SK-N-SH (cell line): Measurements from ENCODE around the gene TMCC3. TPM values are rescaled to one million over a fixed set of nuclear protein-coding genes. Genes with fewer than 3 reads are reported as not detected.

Experiments
- CTCF ChIA-PET: fragments of 300-600, 350-600 bp; formaldehyde crosslinking; extraction: SDS; loops from one replicate; lab custom pipeline; 2021; lab: Yijun Ruan, JAX
- POLR2A ChIA-PET: fragments of 350-600 bp; sonication (Branson Sonifier 250); formaldehyde crosslinking; extraction: SDS; loops from one replicate; lab custom pipeline; 2020; ENCODE audit warnings: antibody characterized with exemption, inconsistent platforms; lab: Yijun Ruan, JAX
- DNase-seq: peaks from one replicate; pipeline ENCODE4 v3.0.0; 2012
- H2AFZ ChIP-seq: fragments of 200-600 bp; sonication (generic); 2 replicates; pipeline ENCODE4 v1.8.1; 2016; ENCODE audit warnings: antibody characterized with exemption, mild to moderate bottlenecking, low read depth
- H3F3A ChIP-seq: fragments of 200-600 bp; sonication (generic); replicated peaks from 2 replicates; pipeline ENCODE3; 2016; ENCODE audit warnings: antibody characterized with exemption, mild to moderate bottlenecking; ENCODE audit not compliant: insufficient read depth
- H3K27ac ChIP-seq, 2 experiments: fragments of 200-500 bp in 1 of 2; fragments of 200-600 bp in 1 of 2; sonication (Bioruptor generic) in 1 of 2; sonication (generic), shearing (Covaris generic) in 1 of 2; 2 replicates each; pipeline versions ENCODE4 v1.5.1 to v1.6.1; 2014 to 2016; ENCODE audit warnings: low read depth in 2 of 2, inconsistent platforms in 1 of 2, low read length in 1 of 2, mild to moderate bottlenecking in 1 of 2, mixed read lengths in 1 of 2
- H3K27me3 ChIP-seq: fragments of 200-600 bp; sonication (generic), shearing (Covaris generic); 2 replicates; pipeline ENCODE4 v1.6.1; 2016; ENCODE audit warnings: mixed run types; ENCODE audit not compliant: insufficient read depth
- H3K36me3 ChIP-seq, 2 experiments: fragments of 200-500 bp in 1 of 2; fragments of 200-600 bp in 1 of 2; sonication (Bioruptor generic) in 1 of 2; sonication (generic) in 1 of 2; replicated peaks in 1 of 2; 2 replicates each; pipeline versions ENCODE3 to v1.5.1; 2014 to 2016; ENCODE audit warnings: low read length in 1 of 2, mild to moderate bottlenecking in 1 of 2; ENCODE audit not compliant: insufficient read depth in 2 of 2, control insufficient read depth in 1 of 2
- H3K4me1 ChIP-seq, 2 experiments: fragments of 200-500 bp in 1 of 2; fragments of 200-600 bp in 1 of 2; sonication (Bioruptor generic) in 1 of 2; sonication (generic), shearing (Covaris generic) in 1 of 2; 2 replicates each; pipeline versions ENCODE4 v1.5.1 to v1.6.1; 2014 to 2016; ENCODE audit warnings: low read depth in 1 of 2, low read length in 1 of 2, mixed run types in 1 of 2; ENCODE audit not compliant: insufficient read depth in 2 of 2, control insufficient read depth in 1 of 2
- H3K4me2 ChIP-seq: fragments of 200-600 bp; sonication (generic), shearing (Covaris generic); 2 replicates; pipeline ENCODE4 v1.6.1; 2017; ENCODE audit warnings: mixed run types
- H3K4me3 ChIP-seq, 2 experiments: fragments of 200-500 bp in 1 of 2; fragments of 200-600 bp in 1 of 2; sonication (Bioruptor generic) in 1 of 2; sonication (generic), shearing (Covaris generic) in 1 of 2; 2 replicates each; pipeline versions ENCODE4 v1.5.1 to v1.8.1; 2014 to 2016; ENCODE audit warnings: low read depth in 2 of 2, inconsistent platforms in 1 of 2, low read length in 1 of 2, mild to moderate bottlenecking in 1 of 2, mixed read lengths in 1 of 2, moderate library complexity in 1 of 2
- H3K79me2 ChIP-seq: fragments of 200-600 bp; sonication (generic); 2 replicates; pipeline ENCODE4 v1.8.1; 2017; ENCODE audit warnings: mild to moderate bottlenecking; ENCODE audit not compliant: insufficient read depth
- H3K9ac ChIP-seq: fragments of 200-600 bp; sonication (generic); 2 replicates; pipeline ENCODE4 v1.6.1; 2017; ENCODE audit warnings: mixed run types
- H3K9me2 ChIP-seq: fragments of 200-600 bp; sonication (generic); 2 replicates; pipeline ENCODE4 v1.6.1; 2017; ENCODE audit warnings: mixed run types
- H3K9me3 ChIP-seq: fragments of 200-600 bp; sonication (generic); 2 replicates; pipeline ENCODE4 v1.6.1; 2017; ENCODE audit warnings: mixed run types, mild to moderate bottlenecking, moderate library complexity
- H4K20me1 ChIP-seq: fragments of 200-600 bp; sonication (generic); 2 replicates; pipeline ENCODE4 v1.6.1; 2017; ENCODE audit warnings: mild to moderate bottlenecking, mixed run types; ENCODE audit not compliant: insufficient read depth
- EP300 ChIP-seq, 2 experiments: IDR thresholded peaks; 2 replicates each; pipeline versions ENCODE4 v1.4.0 to v1.6.1; 2012; ENCODE audit warnings: borderline replicate concordance in 1 of 2, low read depth in 1 of 2, low read length in 1 of 2
- FOXM1 ChIP-seq: IDR thresholded peaks from 2 replicates; pipeline ENCODE4 v1.4.0; 2012; ENCODE audit warnings: low read depth, mild to moderate bottlenecking
- GABPA ChIP-seq: IDR thresholded peaks from 2 replicates; pipeline ENCODE4 v1.4.0; 2012; ENCODE audit warnings: low read depth, mild to moderate bottlenecking
- RAD21 ChIP-seq: IDR thresholded peaks from 2 replicates; pipeline ENCODE4 v1.6.1; 2012; ENCODE audit warnings: mild to moderate bottlenecking, low read length
- WGBS: methylation state at CpG from one replicate; pipeline ENCODE4 v1.1.6; 2017; ENCODE audit warnings: low lambda C conversion rate; 5-methylcytosine and 5-hydroxymethylcytosine counted together
- polyA plus RNA-seq, 3 experiments: library from polyadenylated mRNA; depleted of rRNA; stranded (reverse); fragments of >200 nt; gene quantifications; 2 replicates each; pipeline ENCODE4 v1.2.3, GENCODE V29; 2012
- small RNA-seq, 7 experiments: library from RNA; depleted of rRNA; stranded (forward); fragments of <200 nt; gene quantifications; one replicate each; pipeline ENCODE3, GENCODE V24; 2012
- TF ChIP-seq, protein P1 (sequence below): IDR thresholded peaks from 2 replicates; pipeline ENCODE4 v1.4.0; 2012; ENCODE audit warnings: low read depth, borderline replicate concordance
- TF ChIP-seq, protein P2 (sequence below): IDR thresholded peaks from 2 replicates; pipeline ENCODE4 v1.4.0; 2012; ENCODE audit warnings: low read depth
- TF ChIP-seq, protein P3 (sequence below): IDR thresholded peaks from 2 replicates; pipeline ENCODE4 v1.4.0; 2012; ENCODE audit warnings: low read depth, borderline replicate concordance

TMCC3 gene
- polyA plus RNA-seq, 1 of the 3 experiments (the other 2 are of a cell fraction): 0.53 TPM

DNA sequence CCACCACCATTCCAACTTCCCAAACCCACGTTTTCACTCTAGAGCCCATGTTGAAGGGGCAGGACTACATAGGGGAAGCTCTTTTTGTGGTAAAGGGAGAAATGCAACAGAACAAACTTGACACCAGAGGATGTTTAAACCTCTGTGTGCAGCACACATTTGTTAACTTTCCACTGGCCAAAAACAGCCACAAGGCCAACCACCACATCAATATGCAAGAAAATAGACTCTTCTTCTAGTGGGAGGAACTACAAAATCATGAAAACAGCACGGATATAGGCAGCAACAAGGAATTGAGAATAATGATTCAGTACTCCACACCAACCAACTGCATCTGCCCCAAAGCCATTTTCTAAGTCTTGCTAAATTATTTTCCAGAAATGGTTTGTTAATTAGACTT is 124.4 kb downstream of the TMCC3 start:
- H3K9ac ChIP-seq: no peak overlapping the region
- no peaks in the 10 kb centered on the region for H3K4me1 ChIP-seq
- H3K4me2 ChIP-seq: no peak overlapping the region
- H2AFZ ChIP-seq: no peak overlapping the region
- ChIA-PET CTCF (interaction anchor here (0.8 to 0.9 kb wide), 3 partner anchors 11 to 392 kb away, joined by 3 read pairs; no protein-coding TSS in a partner anchor), POLR2A (no interaction called here)
- TF ChIP-seq EP300 (IDR thresholded peaks at IDR 0.05; ENCODE audit: borderline replicate concordance in 1 of 2, low read depth in 1 of 2, low read length in 1 of 2) (no peak), RAD21 (no peak), FOXM1 (no peak), GABPA (no peak)
- TF ChIP-seq, protein P1, sequence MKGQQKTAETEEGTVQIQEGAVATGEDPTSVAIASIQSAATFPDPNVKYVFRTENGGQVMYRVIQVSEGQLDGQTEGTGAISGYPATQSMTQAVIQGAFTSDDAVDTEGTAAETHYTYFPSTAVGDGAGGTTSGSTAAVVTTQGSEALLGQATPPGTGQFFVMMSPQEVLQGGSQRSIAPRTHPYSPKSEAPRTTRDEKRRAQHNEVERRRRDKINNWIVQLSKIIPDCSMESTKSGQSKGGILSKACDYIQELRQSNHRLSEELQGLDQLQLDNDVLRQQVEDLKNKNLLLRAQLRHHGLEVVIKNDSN: no peak
- TF ChIP-seq, protein P2, sequence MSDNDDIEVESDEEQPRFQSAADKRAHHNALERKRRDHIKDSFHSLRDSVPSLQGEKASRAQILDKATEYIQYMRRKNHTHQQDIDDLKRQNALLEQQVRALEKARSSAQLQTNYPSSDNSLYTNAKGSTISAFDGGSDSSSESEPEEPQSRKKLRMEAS: no peak
- TF ChIP-seq, protein P3, sequence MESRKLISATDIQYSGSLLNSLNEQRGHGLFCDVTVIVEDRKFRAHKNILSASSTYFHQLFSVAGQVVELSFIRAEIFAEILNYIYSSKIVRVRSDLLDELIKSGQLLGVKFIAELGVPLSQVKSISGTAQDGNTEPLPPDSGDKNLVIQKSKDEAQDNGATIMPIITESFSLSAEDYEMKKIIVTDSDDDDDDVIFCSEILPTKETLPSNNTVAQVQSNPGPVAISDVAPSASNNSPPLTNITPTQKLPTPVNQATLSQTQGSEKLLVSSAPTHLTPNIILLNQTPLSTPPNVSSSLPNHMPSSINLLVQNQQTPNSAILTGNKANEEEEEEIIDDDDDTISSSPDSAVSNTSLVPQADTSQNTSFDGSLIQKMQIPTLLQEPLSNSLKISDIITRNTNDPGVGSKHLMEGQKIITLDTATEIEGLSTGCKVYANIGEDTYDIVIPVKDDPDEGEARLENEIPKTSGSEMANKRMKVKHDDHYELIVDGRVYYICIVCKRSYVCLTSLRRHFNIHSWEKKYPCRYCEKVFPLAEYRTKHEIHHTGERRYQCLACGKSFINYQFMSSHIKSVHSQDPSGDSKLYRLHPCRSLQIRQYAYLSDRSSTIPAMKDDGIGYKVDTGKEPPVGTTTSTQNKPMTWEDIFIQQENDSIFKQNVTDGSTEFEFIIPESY: no peak
- H3K27ac ChIP-seq: no peak overlapping the region
- H3K79me2 ChIP-seq: no peaks in the 10 kb centered on the region
- WGBS: 20% methylated on average over 2 of the region's 2 CpGs
- H4K20me1 ChIP-seq: no peaks in the 10 kb centered on the region
- no peaks in the 10 kb centered on the region for H3K36me3 ChIP-seq
- H3K4me3 ChIP-seq: no peak overlapping the region
- no peak for DNase-seq
- H3F3A ChIP-seq: no peaks in the 10 kb centered on the region
- no peaks in the 10 kb centered on the region for H3K9me3 ChIP-seq
- H3K9me2 ChIP-seq: no peaks in the 10 kb centered on the region
- no peaks in the 10 kb centered on the region; the same call in 1 of the 2 replicates for H3K27me3 ChIP-seq

Small RNA genes lying within 50 kb of the gene (small RNA-seq; reads per million reads assigned to genes)
- gene LSM3P2 (0 reads per million in 7 experiments), gene MIR5700 (0 reads per million in 7 experiments)

Other genes starting within 250 kb of the TMCC3 start
- 2.5 and 4.2 TPM in 2 replicates for gene CEP83, start 190.7 kb downstream of the TMCC3 start, polyA plus RNA-seq (2012; rRNA removed)